GM10248 (cell line): ENCODE data around the gene PLAC9.

Source experiments
- CTCF ChIA-PET: fragments of 300-600 bp; sonication (Branson Sonifier 250); formaldehyde crosslinking; extraction: SDS; loops from one replicate; lab custom pipeline; 2021; ENCODE audit warnings: antibody characterized with exemption; lab: Yijun Ruan, JAX
- POLR2A ChIA-PET: fragments of 350-650 bp; sonication (Branson Sonifier 250); formaldehyde crosslinking; extraction: SDS; loops from one replicate; lab custom pipeline; 2020; ENCODE audit warnings: antibody characterized with exemption; lab: Yijun Ruan, JAX
- DNase-seq: peaks from one replicate; pipeline ENCODE4 v3.0.0; 2012; ENCODE audit errors: extremely low spot score
- CTCF ChIP-seq: IDR thresholded peaks from 2 replicates; pipeline ENCODE4 v1.5.1; 2012; ENCODE audit warnings: mild to moderate bottlenecking, low read depth; ENCODE audit errors: extremely low read depth, missing control alignments, control extremely low read depth

The PLAC9 gene

GRCh38 chr10:80146918-80147317 lies 14.4 kb downstream of the PLAC9 start:
- no peak for DNase-seq
- no peak for TF ChIP-seq CTCF
- ChIA-PET POLR2A (no interaction called here), CTCF (interaction anchor here (1.0 to 1.9 kb wide), 8 partner anchors 14 to 114 kb away, joined by 3 to 9 read pairs (median 3); no protein-coding TSS in a partner anchor)

- no peak for TF ChIP-seq CTCF
- no peak for DNase-seq
- ChIA-PET CTCF (interaction anchor here (0.8 to 1.0 kb wide), 2 partner anchors 12 to 74 kb away, joined by 3 read pairs; no protein-coding TSS in a partner anchor), POLR2A (no interaction called here)
Measured at GRCh38 chr10:80148166-80148805, 15.8 kb downstream of the PLAC9 start.

GRCh38 chr10:80149123-80149522 lies 16.6 kb downstream of the PLAC9 start:
- POLR2A ChIA-PET = no interaction called here

GRCh38 chr10:80150172-80150571 lies 17.6 kb downstream of the PLAC9 start:
- ChIA-PET POLR2A (no interaction called here), CTCF (interaction anchor here (1.1 to 2.2 kb wide), 6 partner anchors 8 to 71 kb away, joined by 3 to 6 read pairs (median 6); no protein-coding TSS in a partner anchor)
- no peak for TF ChIP-seq CTCF
- DNase-seq = no peak

More at GRCh38 chr10:80149123-80149522, 16.6 kb downstream of the PLAC9 start:
- CTCF ChIA-PET = no interaction called here
- no peak for TF ChIP-seq CTCF
- DNase-seq = no peak

- CTCF ChIA-PET = interaction anchor here (0.7 to 3.1 kb wide), 4 partner anchors 9 to 108 kb away, joined by 4 to 15 read pairs (median 6); no protein-coding TSS in a partner anchor
Measured at GRCh38 chr10:80152820-80153219, 20.3 kb downstream of the PLAC9 start.

GRCh38 chr10:80153460-80153859 lies 20.9 kb downstream of the PLAC9 start:
- CTCF ChIA-PET = interaction anchor here (1.2 to 3.1 kb wide), 3 partner anchors 9 to 69 kb away, joined by 6 to 15 read pairs (median 6); no protein-coding TSS in a partner anchor
- POLR2A ChIA-PET = interaction anchor here (1.1 kb wide), 1 partner anchor 9 kb away, joined by 3 read pairs; no protein-coding TSS in a partner anchor
- no peak for DNase-seq
- TF ChIP-seq CTCF = no peak

More at GRCh38 chr10:80152820-80153219, 20.3 kb downstream of the PLAC9 start:
- TF ChIP-seq CTCF = no peak
- no peak for DNase-seq
- POLR2A ChIA-PET = interaction anchor here (1.1 kb wide), 1 partner anchor 10 kb away, joined by 3 read pairs; no protein-coding TSS in a partner anchor
